Left renal cortex interstitium (tissue), 4 donors: Measurements from ENCODE around the gene ELP6. TPM values are rescaled to one million over a fixed set of nuclear protein-coding genes. Genes with fewer than 3 reads are reported as not detected.

Experiments used
- DNase-seq, 4 donors: peaks; one replicate each; pipeline ENCODE4 v3.0.0-alpha.2; 2013; ENCODE audit warnings: low read depth in 4 of 4, low spot score in 2 of 4, missing footprints in 1 of 4
- polyA plus RNA-seq, 4 donors: library from polyadenylated mRNA; unstranded; fragments of 120-200 nt; gene quantifications; one replicate each; pipeline ENCODE4 v1.2.1, GENCODE V29; 2013; ENCODE audit not compliant: insufficient read length in 4 of 4

The ELP6 gene
- 10 to 100 TPM; 43.6 to 50.9 (median 48.0) TPM for polyA plus RNA-seq

- DNase-seq = peak; percentile 93 to 97 (median 96)
Measured at GRCh38 chr3:47513125-47513929, at the start of gene ELP6. Gene ELP6 (minus strand): TSS chr3:47513712. CDS start chr3:47513590, 122 bp downstream.

GRCh38 chr3:47556351-47556750 is 42.8 kb upstream of the ELP6 start:
- DNase-seq = no peak

- DNase-seq = no peak
Measured at GRCh38 chr3:47554335-47554734, 40.8 kb upstream of the ELP6 start.

GRCh38 chr3:47553407-47553806 is 39.9 kb upstream of the ELP6 start:
- no peak for DNase-seq

- DNase-seq = peak in 3 of 4 donors; percentile 20 to 29 (median 28)
Measured at GRCh38 chr3:47542471-47543173, 29.1 kb upstream of the ELP6 start.

- no peak for DNase-seq
Measured at GRCh38 chr3:47541583-47542108, 28.1 kb upstream of the ELP6 start.

- DNase-seq = no peak
Measured at GRCh38 chr3:47540281-47540680, 26.8 kb upstream of the ELP6 start.

GRCh38 chr3:47536967-47537366 is 23.5 kb upstream of the ELP6 start:
- no peak for DNase-seq

- no peak for DNase-seq
Measured at GRCh38 chr3:47536221-47536891, 22.8 kb upstream of the ELP6 start.

- no peak for DNase-seq
Measured at GRCh38 chr3:47533996-47534454, 20.5 kb upstream of the ELP6 start.

- no peak for DNase-seq
Measured at GRCh38 chr3:47533481-47533880, 20.0 kb upstream of the ELP6 start.

- DNase-seq = no peak
Measured at GRCh38 chr3:47527952-47528725, 14.6 kb upstream of the ELP6 start.

- no peak for DNase-seq
Measured at GRCh38 chr3:47525617-47526016, 12.1 kb upstream of the ELP6 start.

- DNase-seq = no peak
Measured at GRCh38 chr3:47523310-47524073, 10.0 kb upstream of the ELP6 start.

- peak in 2 of 4 donors; percentile 69 to 81 for DNase-seq
Measured at GRCh38 chr3:47522082-47522987, 8.8 kb upstream of the ELP6 start.

- DNase-seq = no peak
Measured at GRCh38 chr3:47520756-47521155, 7.2 kb upstream of the ELP6 start.

GRCh38 chr3:47517937-47518336 is 4.4 kb upstream of the ELP6 start:
- no peak for DNase-seq

GRCh38 chr3:47515864-47516319 is 2.4 kb upstream of the ELP6 start:
- no peak for DNase-seq
